ENCODE results near the gene TRAPPC2L.

GRCh38 chr16:88825146-88825545 lies 31.8 kb upstream of the TRAPPC2L start:
- no peak for TF ChIP-seq SREBF2 (IDR thresholded peaks at IDR 0.05; ENCODE audit: low read length)
- no peak for TF ChIP-seq POLR2AphosphoS5 (IDR thresholded peaks at IDR 0.05; ENCODE audit: low read length)
- no peak for TF ChIP-seq CTCF (IDR thresholded peaks at IDR 0.05 in 2 of 3, conservative IDR thresholded peaks at IDR 0.05 in 1 of 3; ENCODE audit: control insufficient read depth in 2 of 3, extremely low read depth in 1 of 3, insufficient read depth in 1 of 3, low read depth in 3 of 3, low read length in 3 of 3)
- no peak for TF ChIP-seq POLR2A (IDR thresholded peaks at IDR 0.05; ENCODE audit: low read depth, low read length)
- no peak for TF ChIP-seq CBX5 (IDR thresholded peaks at IDR 0.05; ENCODE audit: low read depth)
- TF ChIP-seq HCFC1 (IDR thresholded peaks at IDR 0.05; ENCODE audit: low read length): no peak
- no peak for TF ChIP-seq MYC (IDR thresholded peaks at IDR 0.05; ENCODE audit: insufficient read depth, insufficient read length, insufficient replicate concordance, low read length, severe bottlenecking)
- TF ChIP-seq MXI1 (IDR thresholded peaks at IDR 0.05; ENCODE audit: low read depth, low read length): no peak
- no peak for TF ChIP-seq REST (IDR thresholded peaks at IDR 0.05; ENCODE audit: low read depth, low read length)
- TF ChIP-seq MAX (IDR thresholded peaks at IDR 0.05; ENCODE audit: low read depth, low read length): no peak
- TF ChIP-seq MTA2 (IDR thresholded peaks at IDR 0.05; ENCODE audit: low read depth): no peak
- TF ChIP-seq EGR1 (IDR thresholded peaks at IDR 0.05; ENCODE audit: borderline replicate concordance in 1 of 2, low read depth in 2 of 2, low read length in 2 of 2): no peak

All from GM12878 (cell line).